Stimulated activated CD8-positive, alpha-beta memory T cell treated with anti-CD3 and anti-CD28 coated beads, Interleukin-12 subunit alpha, Interleukin-12 subunit beta, amount 100 ng/mL, for 24 hours (primary cell): ENCODE measurements around the gene ARHGAP29.

ENCODE experiments used
- DNase-seq: peaks from one replicate; pipeline ENCODE4 v3.0.0-alpha.2; 2020; ENCODE audit errors: extremely low read depth

The ARHGAP29 gene

GRCh38 chr1:94265011-94265422, 27.6 kb upstream of the ARHGAP29 start:
- no peak for DNase-seq

GRCh38 chr1:94260635-94261387, 23.4 kb upstream of the ARHGAP29 start:
- DNase-seq = no peak

GRCh38 chr1:94259635-94260289, 22.4 kb upstream of the ARHGAP29 start:
- no peak for DNase-seq

GRCh38 chr1:94258873-94259331, 21.5 kb upstream of the ARHGAP29 start:
- DNase-seq = no peak

- no peak for DNase-seq
Observed at GRCh38 chr1:94257444-94257843, 20.1 kb upstream of the ARHGAP29 start.

DNA sequence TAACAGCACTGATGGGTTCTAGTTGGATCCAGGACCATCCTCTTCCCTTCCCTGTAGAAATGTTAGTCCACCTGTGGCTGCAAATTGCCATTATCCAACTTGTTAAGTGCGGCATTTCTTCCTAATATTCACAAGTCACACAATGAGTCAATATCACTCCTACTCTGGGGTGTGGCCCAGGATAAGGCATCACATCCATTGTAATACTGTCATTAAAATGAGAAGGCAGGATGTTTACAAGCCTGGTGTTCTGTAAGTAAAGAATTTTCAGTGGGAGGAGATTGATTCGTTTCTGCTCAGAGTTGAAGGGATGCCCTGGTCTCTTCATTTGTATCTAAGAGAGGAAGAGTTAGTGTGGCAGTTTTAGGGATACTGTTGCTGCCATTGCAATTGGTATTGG, 18.1 kb upstream of the ARHGAP29 start:
- DNase-seq = no peak

DNA sequence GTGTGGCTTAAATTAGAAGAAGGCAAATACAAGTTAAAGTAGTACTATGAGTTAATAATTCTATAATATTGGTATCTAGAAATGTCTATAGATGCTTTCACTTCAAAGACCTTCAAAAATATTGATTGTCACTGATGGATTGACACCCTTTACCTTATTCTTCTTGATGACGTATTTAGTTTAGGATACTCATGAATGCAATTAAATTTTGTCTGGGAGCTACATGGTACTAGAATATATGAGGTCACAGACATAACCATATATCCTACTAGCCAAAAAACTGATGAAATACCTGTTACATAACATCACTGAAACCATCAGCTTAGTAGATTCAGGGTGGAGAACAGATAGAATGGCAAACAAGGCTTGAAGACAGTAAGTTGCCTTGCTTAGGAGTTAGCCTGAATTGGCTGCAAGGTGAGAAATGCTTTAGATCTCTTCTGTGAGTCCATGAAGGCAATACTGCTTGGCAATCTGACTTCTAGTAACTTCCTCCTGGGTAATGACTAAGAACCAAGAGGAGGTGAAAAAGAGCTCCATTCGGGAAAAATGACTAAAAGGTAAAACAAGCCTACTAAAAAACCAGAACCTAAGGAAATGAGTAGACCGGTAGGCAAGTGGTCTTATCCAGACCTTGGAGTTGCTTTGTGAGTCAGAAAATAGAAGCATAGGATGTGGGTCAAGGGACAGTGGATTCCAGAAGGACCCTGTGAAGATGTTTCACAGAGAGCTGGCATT, 16.9 kb upstream of the ARHGAP29 start:
- no peak for DNase-seq

GRCh38 chr1:94253456-94254017, 16.2 kb upstream of the ARHGAP29 start:
- DNase-seq = no peak

- DNase-seq = no peak
Observed at GRCh38 chr1:94250341-94250740, 13.0 kb upstream of the ARHGAP29 start.

GRCh38 chr1:94248956-94249688, 11.7 kb upstream of the ARHGAP29 start:
- no peak for DNase-seq

GRCh38 chr1:94247138-94248094, 10.0 kb upstream of the ARHGAP29 start:
- DNase-seq = no peak

DNA sequence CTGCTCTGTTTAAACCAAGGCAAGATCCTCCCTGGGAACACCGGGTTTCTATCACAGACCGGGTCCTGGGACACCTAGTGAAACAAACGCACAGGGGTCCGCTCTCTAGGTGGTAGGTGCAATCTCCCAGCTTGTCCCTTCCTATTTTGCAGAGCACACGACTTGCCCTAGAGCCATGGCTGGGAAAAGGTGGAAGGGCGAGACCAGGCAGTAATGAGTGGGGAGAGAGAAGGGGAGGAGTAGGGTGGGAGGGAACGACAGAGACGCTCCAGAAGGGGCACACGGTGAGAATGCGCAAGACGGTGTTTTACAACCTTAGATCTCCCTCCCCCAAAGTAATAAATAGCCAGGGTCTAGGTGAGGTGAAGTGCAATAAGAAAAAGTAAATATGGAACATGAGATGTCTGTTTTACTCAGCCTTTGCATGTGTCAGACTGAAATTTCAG, 9.3 kb upstream of the ARHGAP29 start:
- no peak for DNase-seq

GRCh38 chr1:94245747-94246438, 8.5 kb upstream of the ARHGAP29 start:
- no peak for DNase-seq

DNA sequence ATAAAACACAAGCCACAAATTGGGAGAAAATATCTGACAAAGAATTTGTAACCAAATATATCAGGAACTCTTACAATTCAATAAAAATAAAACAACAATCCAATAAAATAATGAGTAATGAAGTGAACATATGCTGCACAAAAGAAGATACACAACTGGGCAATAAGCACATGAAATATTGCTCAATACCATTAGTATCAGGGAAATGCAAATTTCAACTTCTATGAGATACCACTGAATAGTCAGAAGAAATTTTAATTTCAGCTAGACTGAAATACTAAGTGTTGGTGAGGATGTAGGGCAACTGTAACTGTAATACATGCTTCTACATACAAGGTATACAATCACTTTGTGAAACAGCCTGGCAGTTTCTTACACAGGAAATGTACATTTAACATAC, 7.4 kb upstream of the ARHGAP29 start:
- DNase-seq = no peak

DNA sequence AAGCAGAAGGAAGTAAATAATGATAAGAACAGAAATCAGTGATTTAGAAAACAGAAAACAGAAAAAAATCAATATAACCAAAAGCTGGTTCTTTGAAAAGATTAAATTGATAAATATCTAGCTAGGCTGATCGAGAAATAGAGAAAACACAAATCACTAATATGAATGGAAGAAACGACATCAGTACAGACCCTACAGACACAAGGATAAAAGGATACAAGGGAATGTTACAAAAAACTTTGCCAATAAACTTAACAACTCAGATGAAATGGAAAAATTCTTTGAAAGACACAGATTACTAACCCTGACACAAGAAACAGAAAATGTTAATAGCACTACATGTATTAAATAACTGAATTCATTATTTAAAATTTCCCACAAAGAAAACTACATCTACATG, 6.3 kb upstream of the ARHGAP29 start:
- no peak for DNase-seq

DNA sequence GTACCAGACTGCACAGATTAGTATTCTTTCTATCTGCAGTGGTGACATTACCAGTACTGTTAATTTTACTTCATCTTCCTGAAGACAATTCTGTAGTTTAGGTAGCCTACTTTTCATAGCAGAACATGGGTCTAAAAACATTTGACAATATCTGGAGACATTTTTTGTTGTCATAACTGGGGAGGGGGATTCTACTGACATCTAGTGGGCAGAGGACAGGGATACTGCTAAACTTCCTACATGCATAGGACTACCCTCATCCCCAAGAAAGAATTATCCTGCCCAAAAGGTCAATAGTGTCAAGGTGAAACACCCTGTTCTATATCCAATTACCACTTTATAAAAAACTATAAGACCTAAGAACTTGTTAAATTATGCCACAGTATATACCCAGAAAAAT, 3.4 kb upstream of the ARHGAP29 start:
- DNase-seq = no peak

DNA sequence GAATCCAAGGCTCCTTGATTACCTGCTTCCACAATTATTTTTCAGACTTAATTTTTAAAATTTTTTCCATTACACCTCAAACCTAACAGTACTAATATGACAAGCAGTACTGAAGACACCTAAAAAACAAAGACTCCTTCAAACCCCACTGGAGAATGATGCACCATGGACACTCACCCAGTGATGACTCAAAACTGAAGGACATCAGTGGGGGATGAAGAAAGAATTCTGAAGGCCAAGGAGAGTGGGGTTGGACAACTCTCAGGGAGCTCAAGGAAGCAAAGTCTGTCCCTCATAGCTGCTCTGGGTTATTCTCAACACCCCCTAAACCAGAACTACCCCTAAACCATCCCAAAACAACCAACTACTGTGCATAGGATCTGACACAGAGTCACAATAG, 2.4 kb upstream of the ARHGAP29 start:
- no peak for DNase-seq

- no peak for DNase-seq
Observed at GRCh38 chr1:94239051-94239450, 1.7 kb upstream of the ARHGAP29 start.

- no peak for DNase-seq
Observed at GRCh38 chr1:94236630-94237290, 624 bp downstream of the ARHGAP29 start.
